Mesothelial cell of epicardium (in vitro differentiated cells): ENCODE measurements around the gene CIB4. TPM values are rescaled to one million over a fixed set of nuclear protein-coding genes. Genes with fewer than 3 reads are reported as not detected.

Experiments
- DNase-seq, 2 experiments: peaks; one replicate each; pipeline ENCODE4 v3.0.0; 2021; ENCODE audit warnings: low spot score in 2 of 2; ENCODE audit not compliant: unreplicated experiment in 2 of 2
- H3K27ac Mint-ChIP-seq: 2 replicates; pipeline ENCODE4 v1.8.0; 2021; ENCODE audit warnings: mixed read lengths
- H3K27me3 Mint-ChIP-seq: 2 replicates; pipeline ENCODE4 v1.8.0; 2021; ENCODE audit warnings: low read depth, mixed read lengths
- H3K36me3 Mint-ChIP-seq: 2 replicates; pipeline ENCODE4 v1.8.0; 2021; ENCODE audit warnings: mixed read lengths
- H3K4me1 Mint-ChIP-seq: 2 replicates; pipeline ENCODE4 v1.8.0; 2021; ENCODE audit warnings: mixed read lengths
- H3K4me3 Mint-ChIP-seq: 2 replicates; pipeline ENCODE4 v1.8.0; 2021; ENCODE audit warnings: mild to moderate bottlenecking, moderate library complexity, mixed read lengths
- H3K9me3 Mint-ChIP-seq: 2 replicates; pipeline ENCODE4 v1.8.0; 2021; ENCODE audit warnings: mixed read lengths
- CTCF ChIP-seq: fragments of 200-600 bp; sonication (generic); IDR thresholded peaks from one replicate; pipeline ENCODE4 v1.5.0; 2021; ENCODE audit warnings: antibody characterized with exemption; ENCODE audit not compliant: unreplicated experiment
- total RNA-seq: library from RNA; stranded (reverse); gene quantifications from 3 replicates; pipeline ENCODE4 v1.2.1, GENCODE V29; 2021

CIB4 gene
- total RNA-seq, 1 donor from 2014 or later = not detected

- no peaks in the 10 kb centered on the region for H3K36me3 Mint-ChIP-seq
- H3K9me3 Mint-ChIP-seq = no peaks in the 10 kb centered on the region
- no peaks in the 10 kb centered on the region for H3K27me3 Mint-ChIP-seq
- peaks cover 6% of the 10 kb centered on the region for H3K4me1 Mint-ChIP-seq
- no peak for DNase-seq
- no peak overlapping the region for H3K27ac Mint-ChIP-seq
- TF ChIP-seq CTCF = no peak
- H3K4me3 Mint-ChIP-seq = no peak overlapping the region
Observed at GRCh38 chr2:26537826-26538475, 103.2 kb downstream of the CIB4 start.

- Mint-ChIP-seq H3K4me1 (peaks cover 6% of the 10 kb centered on the region), H3K27ac (no peak overlapping the region)
Observed at GRCh38 chr2:26537069-26537825, 103.9 kb downstream of the CIB4 start.

GRCh38 chr2:26536371-26537068, 104.6 kb downstream of the CIB4 start:
- no peaks in the 10 kb centered on the region for H3K27me3 Mint-ChIP-seq
- H3K9me3 Mint-ChIP-seq = no peaks in the 10 kb centered on the region
- no peak for TF ChIP-seq CTCF
- H3K4me1 Mint-ChIP-seq = peaks cover 6% of the 10 kb centered on the region
- no peak for DNase-seq
- no peaks in the 10 kb centered on the region for H3K36me3 Mint-ChIP-seq
- no peak overlapping the region for H3K27ac Mint-ChIP-seq
- no peak overlapping the region for H3K4me3 Mint-ChIP-seq

More at GRCh38 chr2:26537069-26537825, 103.9 kb downstream of the CIB4 start:
- Mint-ChIP-seq H3K27me3 (no peaks in the 10 kb centered on the region), H3K4me3 (no peak overlapping the region), H3K9me3 (no peaks in the 10 kb centered on the region), H3K36me3 (no peaks in the 10 kb centered on the region)
- no peak for DNase-seq
- no peak for TF ChIP-seq CTCF

GRCh38 chr2:26535663-26536275, 105.4 kb downstream of the CIB4 start:
- TF ChIP-seq CTCF = no peak
- peaks cover 3% of the 10 kb centered on the region for H3K4me1 Mint-ChIP-seq
- H3K36me3 Mint-ChIP-seq = no peaks in the 10 kb centered on the region
- DNase-seq = no peak
- H3K9me3 Mint-ChIP-seq = no peaks in the 10 kb centered on the region
- no peak overlapping the region for H3K27ac Mint-ChIP-seq
- H3K27me3 Mint-ChIP-seq = no peaks in the 10 kb centered on the region
- H3K4me3 Mint-ChIP-seq = no peak overlapping the region

- no peaks in the 10 kb centered on the region for H3K9me3 Mint-ChIP-seq
- no peak for TF ChIP-seq CTCF
- no peaks in the 10 kb centered on the region for H3K27me3 Mint-ChIP-seq
- no peaks in the 10 kb centered on the region for H3K36me3 Mint-ChIP-seq
- no peak overlapping the region for H3K27ac Mint-ChIP-seq
- H3K4me1 Mint-ChIP-seq = peaks cover 4% of the 10 kb centered on the region
- DNase-seq = no peak
- no peak overlapping the region for H3K4me3 Mint-ChIP-seq
Observed at GRCh38 chr2:26534865-26535662, 106.1 kb downstream of the CIB4 start.
